ENCODE results near the gene CDCA4. TPM values are rescaled to one million over a fixed set of nuclear protein-coding genes. Genes with fewer than 3 reads are reported as not detected.

CDCA4 gene
- total RNA-seq, 2 experiments from 2014 or later: 59.4 to 63.5 TPM

- DNase-seq: no peak
- TF ChIP-seq CTCF (IDR thresholded peaks at IDR 0.05): no peak
- intact Hi-C loops (cut with micrococcal nuclease): no loop called here
- POLR2A ChIA-PET: no interaction called here
- Mint-ChIP-seq H3K27me3 (peaks cover under 1% of the 10 kb centered on the region), H3K9me3 (no peaks in the 10 kb centered on the region), H3K4me3 (no peak overlapping the region), H3K27ac (no peak overlapping the region), H3K36me3 (ENCODE audit: low read depth) (peaks cover 26% of the 10 kb centered on the region), H3K4me1 (ENCODE audit: low read depth) (peaks cover 12% of the 10 kb centered on the region)
- ATAC-seq: no peak
- CTCF ChIA-PET: interaction anchor here (0.8 kb wide), 1 partner anchor 37 kb away, joined by 3 read pairs; no protein-coding TSS in a partner anchor
Observed at GRCh38 chr14:105049753-105050550, 29.1 kb upstream of the CDCA4 start.

DNA sequence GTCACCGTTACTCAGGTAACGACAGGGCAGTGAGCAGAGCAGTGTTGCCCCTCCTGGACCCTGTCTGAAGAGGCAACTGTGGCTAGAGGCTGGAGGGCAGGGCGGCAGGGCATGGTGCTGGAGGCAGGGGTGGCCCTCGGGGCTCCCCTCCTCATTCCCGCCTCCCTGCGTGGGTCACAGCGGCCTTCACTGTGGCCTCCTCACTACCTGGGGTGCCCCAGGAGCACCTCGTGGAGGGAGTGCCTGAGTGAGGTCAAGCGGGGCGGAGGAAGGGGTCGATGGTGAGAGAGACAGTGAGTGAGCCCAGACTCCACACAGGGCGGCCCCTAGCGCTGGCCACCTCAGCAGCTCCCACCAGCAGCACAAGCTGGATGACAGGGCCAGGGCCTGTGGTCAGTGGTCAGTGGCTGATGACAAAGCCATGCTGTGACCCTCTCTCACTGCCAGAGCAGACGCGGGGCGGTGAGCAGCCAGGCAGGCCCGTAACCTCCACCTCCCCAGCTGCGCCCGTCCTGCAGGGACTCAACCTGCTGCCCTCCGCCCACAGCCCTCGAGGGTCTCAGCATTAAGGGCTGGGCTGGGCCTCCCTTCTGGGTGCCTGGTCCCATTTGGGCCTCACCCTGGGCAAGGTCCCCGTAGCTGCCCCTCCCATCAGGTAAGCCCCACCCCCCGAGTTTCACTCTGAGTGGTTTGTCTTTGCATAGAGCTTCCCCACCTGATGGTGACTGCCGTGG lies 26.6 kb upstream of the CDCA4 start:
- H3K36me3 Mint-ChIP-seq (ENCODE audit: low read depth): peaks cover 18% of the 10 kb centered on the region
- ChIA-PET POLR2A (interaction anchor here (0.6 to 3.6 kb wide), 6 partner anchors 12 to 74 kb away, joined by 3 to 12 read pairs (median 4); partner anchors contain the start of gene CDCA4), CTCF (interaction anchor here (0.8 to 6.3 kb wide), 7 partner anchors 12 to 72 kb away, joined by 3 to 87 read pairs (median 4); no protein-coding TSS in a partner anchor)
- peaks cover 16% of the 10 kb centered on the region for H3K4me1 Mint-ChIP-seq (ENCODE audit: low read depth)
- intact Hi-C loops (cut with micrococcal nuclease): no loop called here
- no peak overlapping the region for H3K4me3 Mint-ChIP-seq
- no peak overlapping the region for H3K27ac Mint-ChIP-seq
- ATAC-seq: no peak
- no peaks in the 10 kb centered on the region for H3K9me3 Mint-ChIP-seq
- peaks cover 9% of the 10 kb centered on the region for H3K27me3 Mint-ChIP-seq
- DNase-seq: no peak
- no peak for TF ChIP-seq CTCF (IDR thresholded peaks at IDR 0.05)

DNA sequence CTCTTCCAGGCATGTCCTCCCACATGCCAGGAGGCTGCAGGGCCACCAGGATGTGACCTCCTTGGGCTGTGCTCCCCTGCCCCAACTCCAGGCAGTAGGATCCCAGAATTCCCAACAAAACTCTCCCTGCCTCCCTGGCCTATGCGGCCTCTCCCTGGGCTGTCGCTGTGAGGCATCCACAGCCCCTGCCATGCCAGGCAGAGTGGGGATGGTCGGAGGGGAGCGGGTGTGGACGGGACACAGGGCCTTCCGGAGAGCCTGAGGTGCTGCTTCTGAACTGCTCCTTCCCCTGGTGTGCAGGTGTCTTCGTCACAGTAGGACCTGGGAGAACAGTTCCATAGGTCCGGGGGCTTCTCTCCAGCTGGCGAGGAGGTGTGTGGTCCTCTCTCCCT lies 26.0 kb upstream of the CDCA4 start:
- Mint-ChIP-seq H3K4me1 (ENCODE audit: low read depth) (peaks cover 16% of the 10 kb centered on the region), H3K9me3 (no peaks in the 10 kb centered on the region), H3K27me3 (peaks cover 9% of the 10 kb centered on the region), H3K36me3 (ENCODE audit: low read depth) (peaks cover 17% of the 10 kb centered on the region), H3K27ac (no peak overlapping the region), H3K4me3 (no peak overlapping the region)
- DNase-seq: no peak
- no peak for ATAC-seq
- TF ChIP-seq CTCF (IDR thresholded peaks at IDR 0.05): no peak
- POLR2A ChIA-PET: interaction anchor here (0.6 to 3.6 kb wide), 6 partner anchors 15 to 67 kb away, joined by 3 to 12 read pairs (median 4); partner anchors contain the start of gene CDCA4
- intact Hi-C loops (cut with micrococcal nuclease): no loop called here
- CTCF ChIA-PET: interaction anchor here (0.9 to 6.3 kb wide), 18 partner anchors 11 to 151 kb away, joined by 4 to 87 read pairs (median 14); partner anchors contain the start of genes CDCA4, CLBA1 and GPR132

- CTCF ChIA-PET: interaction anchor here (0.7 to 6.3 kb wide), 39 partner anchors 8 to 277 kb away, joined by 3 to 87 read pairs (median 5); partner anchors contain the start of genes CDCA4, CLBA1 and GPR132
Observed at GRCh38 chr14:105045710-105046326, 24.9 kb upstream of the CDCA4 start.

More at GRCh38 chr14:105045710-105046326, 24.9 kb upstream of the CDCA4 start:
- H3K9me3 Mint-ChIP-seq: no peaks in the 10 kb centered on the region
- ATAC-seq (peak; percentile 92), DNase-seq (peak; percentile 96)
- no peak overlapping the region for H3K4me3 Mint-ChIP-seq
- POLR2A ChIA-PET: interaction anchor here (0.7 to 3.6 kb wide), 12 partner anchors 10 to 72 kb away, joined by 3 to 12 read pairs (median 4); partner anchors contain the start of gene CDCA4
- peaks cover 16% of the 10 kb centered on the region for H3K4me1 Mint-ChIP-seq (ENCODE audit: low read depth)
- H3K27ac Mint-ChIP-seq: peak overlapping the region; percentile 22
- TF ChIP-seq CTCF (IDR thresholded peaks at IDR 0.05): peak; percentile 100
- intact Hi-C loops (cut with micrococcal nuclease): loop anchor here (1.0 kb wide), 1 partner anchor 70 kb away; no protein-coding TSS in a partner anchor
- peaks cover 9% of the 10 kb centered on the region for H3K27me3 Mint-ChIP-seq
- peaks cover 6% of the 10 kb centered on the region for H3K36me3 Mint-ChIP-seq (ENCODE audit: low read depth)
